GM18519 (cell line): Measurements from ENCODE around the gene KIF20A.
"Not testable (repeated sequence)": the region's sequence is repeated elsewhere in the genome, so short reads cannot be mapped to it uniquely, and the experiment has no call there.

Experiments used
- ATAC-seq: cut with Tn5 transposase; IDR thresholded peaks from one replicate; pipeline ENCODE4 v1.9.1; 2021; ENCODE audit warnings: mild to moderate bottlenecking, moderate library complexity; ENCODE audit not compliant: unreplicated experiment, low FRiP score

KIF20A gene

GRCh38 chr5:138178516-138179276, at the start of gene KIF20A, which contains the start of gene BRD8:
Gene KIF20A (plus strand): TSS chr5:138179112. CDS start chr5:138179681, 569 bp downstream.
Gene BRD8 (minus strand): TSS chr5:138178630. CDS start chr5:138178614, 16 bp downstream.
- peak; percentile 70 for ATAC-seq

DNA sequence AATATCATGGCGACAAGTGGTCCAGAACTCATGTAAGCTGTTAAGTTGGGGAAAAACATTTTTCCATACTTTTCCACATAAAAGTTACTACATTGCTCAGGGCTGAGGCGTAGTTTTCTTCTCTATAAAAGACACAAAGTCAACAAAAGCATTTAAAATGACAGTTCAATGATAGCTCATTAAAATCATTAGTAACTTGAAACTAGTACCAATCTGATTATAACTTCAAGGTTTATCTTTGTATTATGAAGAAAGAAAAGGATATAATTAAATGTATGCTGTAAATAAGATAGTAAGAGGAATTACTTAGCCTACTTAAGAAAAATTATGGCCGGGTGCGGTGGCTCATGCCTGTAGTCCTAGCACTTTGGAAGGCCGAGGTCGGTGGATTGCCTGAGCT, 49.6 kb upstream of the KIF20A start:
- no peak for ATAC-seq

DNA sequence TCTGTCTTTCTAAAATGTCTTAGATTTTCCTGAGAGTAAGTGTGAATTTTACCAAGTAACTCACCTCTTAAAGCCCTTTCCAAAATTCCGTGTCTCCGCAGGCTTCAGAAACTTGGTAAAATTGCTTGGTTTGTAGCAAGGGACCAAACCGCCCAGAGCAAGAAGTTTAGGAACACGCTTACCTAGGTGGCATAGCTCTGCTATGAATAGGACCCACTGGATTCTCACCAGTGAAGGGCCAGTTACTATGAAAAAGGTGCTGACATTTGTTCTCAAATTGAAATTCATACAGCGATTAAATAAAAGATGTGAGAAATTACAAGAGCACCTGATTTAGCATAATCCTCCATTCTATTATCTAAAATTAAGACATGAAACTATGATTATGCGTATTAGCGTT, 46.4 kb upstream of the KIF20A start:
- ATAC-seq = no peak

DNA sequence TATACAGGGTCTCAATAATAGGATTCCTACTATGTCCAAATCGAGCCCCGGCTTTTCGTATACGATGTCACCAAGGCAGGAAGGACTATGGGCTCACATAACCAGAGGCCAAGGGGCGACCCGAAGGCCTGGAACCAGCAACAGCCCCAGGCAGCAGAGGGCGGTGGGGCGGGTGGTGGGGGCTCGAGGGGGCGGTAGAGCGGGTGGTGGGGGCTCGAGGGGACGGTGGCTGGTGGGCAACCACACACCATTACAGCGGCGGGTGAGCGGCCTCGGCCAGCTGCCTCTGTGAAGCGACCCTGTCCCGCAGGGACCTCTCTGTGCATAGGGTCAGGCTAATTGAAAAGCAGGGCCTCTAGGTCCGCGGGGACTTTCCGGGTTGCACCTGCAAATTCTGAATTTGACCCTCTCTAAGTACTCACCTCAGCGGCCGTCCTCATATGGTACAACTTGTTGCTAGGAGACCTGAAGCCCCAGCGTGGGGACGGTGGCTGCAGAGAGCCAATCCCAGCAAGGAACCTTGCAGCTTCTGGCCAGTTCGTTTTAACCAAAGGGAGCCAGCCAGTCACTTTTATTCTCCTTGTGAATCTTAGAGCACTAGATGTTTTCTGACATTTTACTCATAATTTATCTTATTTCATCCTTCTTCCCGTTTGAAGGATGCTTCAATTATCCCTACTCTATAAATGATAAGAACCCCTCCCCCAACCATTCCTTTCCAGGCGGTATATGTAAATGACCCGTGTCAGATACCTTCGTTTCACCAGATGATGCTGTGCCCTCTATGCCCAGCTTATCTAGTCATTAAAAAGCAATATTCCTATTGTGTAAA, 39.7 kb upstream of the KIF20A start, which contains the start of gene NME5:
Gene NME5 (minus strand): TSS at position 480 of the 832 bp plus-strand sequence. CDS start 648 bp downstream, outside the sequence.
- no peak for ATAC-seq

- no peak for ATAC-seq
These were observed 39.2 kb upstream of the KIF20A start for GRCh38 chr5:138139781-138140090.

DNA sequence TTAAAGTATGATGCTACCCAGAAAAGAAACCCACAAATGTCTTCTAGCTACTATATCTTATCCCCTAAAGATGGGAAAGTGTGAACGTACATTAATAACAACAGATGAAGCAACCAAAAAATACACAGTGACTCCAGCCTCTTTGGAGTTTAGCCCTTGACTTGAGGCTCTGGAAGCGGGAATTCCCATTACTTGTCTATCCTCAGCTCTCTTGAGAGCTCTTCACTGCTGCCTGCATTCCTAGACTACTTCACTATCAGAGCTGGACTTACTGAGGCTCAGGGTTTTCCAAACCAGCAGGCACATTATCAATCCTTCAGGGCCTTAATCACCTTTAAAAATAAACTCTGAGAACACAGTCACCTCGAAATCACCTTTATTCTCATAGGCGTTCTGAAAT, 38.6 kb upstream of the KIF20A start:
- ATAC-seq = no peak

DNA sequence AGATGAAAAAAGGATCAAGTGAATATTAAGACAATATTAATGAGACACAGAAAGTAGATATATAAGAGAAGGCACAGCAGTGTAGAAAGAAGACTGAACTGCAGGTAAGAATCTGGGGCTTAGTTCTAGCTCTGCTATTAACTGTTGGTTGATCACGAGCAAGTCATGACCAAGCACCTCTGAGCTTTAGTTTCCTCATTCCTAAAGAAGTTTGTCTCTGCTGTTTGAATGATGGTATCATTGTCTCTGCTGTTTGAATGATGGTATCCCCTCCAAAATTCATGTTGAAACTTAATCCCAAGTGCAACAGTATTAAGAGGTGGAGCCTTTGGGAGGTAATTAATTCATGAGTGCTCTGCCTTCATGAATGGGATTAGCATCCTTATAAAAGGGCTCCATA, 37.2 kb upstream of the KIF20A start:
- no peak for ATAC-seq

DNA sequence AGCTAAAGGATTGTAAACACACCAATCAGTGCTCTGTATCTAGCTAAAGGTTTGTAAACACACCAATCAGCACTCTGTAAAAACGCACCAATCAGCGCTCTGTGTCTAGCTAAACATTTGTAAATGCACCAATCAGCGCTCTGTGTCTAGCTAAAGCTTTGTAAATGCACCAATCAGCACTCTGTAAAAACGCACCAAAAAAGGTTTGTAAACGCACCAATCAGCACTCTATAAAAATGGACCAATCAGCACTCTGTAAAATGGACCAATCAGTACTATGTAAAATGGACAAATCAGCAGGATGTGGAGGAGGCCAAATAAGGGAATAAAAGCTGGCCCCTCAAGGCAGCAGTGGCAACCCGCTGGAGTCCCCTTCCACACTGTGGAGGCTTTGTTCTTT, 35.3 kb upstream of the KIF20A start:
- ATAC-seq = not testable (repeated sequence)

- no peak for ATAC-seq
These were observed 30.1 kb upstream of the KIF20A start for GRCh38 chr5:138148811-138149210.

GRCh38 chr5:138149530-138149929, 29.4 kb upstream of the KIF20A start:
- ATAC-seq = no peak

GRCh38 chr5:138155977-138156376, 22.9 kb upstream of the KIF20A start:
- not testable (repeated sequence) for ATAC-seq

- ATAC-seq = no peak
These were observed 21.3 kb upstream of the KIF20A start for GRCh38 chr5:138157626-138158025.

DNA sequence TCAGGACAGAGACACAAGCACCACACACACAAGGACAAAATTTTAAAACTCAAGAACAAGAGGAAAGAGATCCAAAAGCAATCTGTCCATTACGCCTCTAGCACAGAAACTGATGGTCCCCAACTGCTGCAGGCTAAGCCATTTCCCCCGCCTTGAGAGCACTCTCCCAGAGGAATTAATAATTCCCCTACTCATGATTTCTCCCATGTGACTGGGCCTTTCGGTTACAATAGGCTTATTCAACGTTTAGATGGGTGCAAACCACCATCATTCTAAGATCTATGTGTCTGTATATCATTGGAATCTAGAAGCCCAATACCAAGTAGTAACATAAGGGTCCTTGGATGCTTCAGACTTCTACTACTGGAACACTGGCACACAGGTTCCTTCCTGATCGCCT, 19.2 kb upstream of the KIF20A start:
- no peak for ATAC-seq

- ATAC-seq = no peak
These were observed 18.2 kb upstream of the KIF20A start for GRCh38 chr5:138160706-138161105.

GRCh38 chr5:138163721-138164120, 15.2 kb upstream of the KIF20A start:
- no peak for ATAC-seq

GRCh38 chr5:138169124-138169523, 9.8 kb upstream of the KIF20A start:
- ATAC-seq = no peak

DNA sequence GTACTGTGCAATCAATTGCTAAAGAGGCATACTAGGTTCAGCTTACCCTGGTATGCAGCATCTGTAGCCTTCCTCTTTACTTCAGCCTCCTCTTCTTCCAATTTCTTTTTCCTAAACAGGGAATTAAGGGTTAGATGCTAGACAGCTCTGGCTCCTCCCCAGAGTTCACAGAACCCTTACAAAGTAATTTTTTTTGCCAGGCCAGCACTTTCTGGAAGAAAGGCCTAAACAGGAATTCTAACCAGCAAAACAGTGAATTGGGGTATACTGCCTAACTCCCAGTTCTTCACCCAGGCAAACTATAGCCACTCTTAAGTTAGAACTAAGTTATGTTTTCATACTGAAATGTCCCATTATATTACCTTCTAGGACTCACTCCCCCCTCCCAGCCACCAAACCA, 8.6 kb upstream of the KIF20A start:
- no peak for ATAC-seq

- no peak for ATAC-seq
These were observed 884 bp upstream of the KIF20A start for GRCh38 chr5:138177941-138178515.

GRCh38 chr5:138179277-138179857, 455 bp downstream of the KIF20A start:
- no peak for ATAC-seq

DNA sequence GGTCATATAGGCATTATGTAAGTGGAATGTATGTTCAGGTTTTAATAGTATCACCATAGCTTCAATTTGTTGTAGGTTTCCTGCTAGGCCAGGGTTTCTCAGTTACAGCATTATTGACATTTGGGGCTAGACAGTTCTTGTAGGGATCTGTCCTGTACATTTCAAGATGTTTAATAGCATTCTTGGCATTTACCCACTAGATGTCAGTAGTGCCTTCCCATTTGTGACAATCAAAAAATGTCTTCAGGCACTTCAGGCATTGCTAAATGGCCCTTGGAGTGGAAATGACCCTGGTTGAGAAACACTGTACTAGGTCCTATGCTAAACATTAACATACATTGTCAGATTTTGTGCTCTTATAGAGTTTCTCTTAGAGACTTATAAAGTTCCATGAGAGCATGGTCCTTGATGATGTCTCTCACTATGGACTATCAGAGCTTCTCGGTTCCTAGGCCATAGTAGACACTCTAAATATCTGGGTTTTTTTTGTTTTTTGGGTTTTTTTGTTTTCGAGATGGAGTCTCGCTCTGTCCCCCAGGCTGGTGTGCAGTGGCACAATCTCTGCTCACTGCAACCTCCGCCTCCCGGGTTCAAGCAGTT, 1.4 kb downstream of the KIF20A start:
- ATAC-seq = no peak

DNA sequence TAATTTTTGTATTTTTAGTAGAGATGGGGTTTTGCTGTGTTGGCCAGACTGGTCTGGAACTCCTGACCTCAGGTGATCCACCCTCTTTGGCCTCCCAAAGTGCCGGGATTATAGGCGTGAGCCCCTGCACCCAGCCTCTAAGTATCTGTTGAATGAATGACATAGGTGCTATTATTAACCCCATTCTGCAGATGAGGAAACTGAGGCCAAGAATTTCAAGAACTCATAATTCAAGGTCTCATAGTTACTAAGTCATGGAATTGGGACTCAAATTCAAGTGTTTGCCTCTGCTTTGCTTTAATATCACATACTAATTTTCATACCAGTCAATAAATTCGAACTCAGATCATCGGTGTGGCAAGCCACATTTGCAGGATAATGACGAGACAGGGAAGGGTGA, 1.9 kb downstream of the KIF20A start:
- ATAC-seq = no peak
